Measurements from ENCODE around the gene TSR1. TPM values are rescaled to one million over a fixed set of nuclear protein-coding genes. Genes with fewer than 3 reads are reported as not detected.
A peak's percentile ranks its signal among the peaks of the same experiment; 100 is the strongest.

TSR1 gene
- 44.8 and 49.1 TPM in 2 replicates for total RNA-seq

GRCh38 chr17:2336215-2336851 lies at the start of gene TSR1:
Gene TSR1, minus strand, starts transcription at chr17:2336457. Its CDS starts 30 bp downstream, at chr17:2336427.
- Histone ChIP-seq H3K36me3 (ENCODE audit: control insufficient read depth, insufficient read depth, low read length) (peaks cover 1% of the 10 kb centered on the region), H3K27me3 (ENCODE audit: control insufficient read depth, insufficient read depth, low read length) (no peaks in the 10 kb centered on the region), H3K4me3 (ENCODE audit: low read depth, low read length) (peak within 1 kb of the TSS; percentile 84)
- DNase-seq (ENCODE audit: low read depth) = peak; percentile 56
- peak; percentile 26 for TF ChIP-seq CTCF (IDR thresholded peaks at IDR 0.05; ENCODE audit: insufficient read depth, low read length, poor library complexity, severe bottlenecking)

- no peaks in the 10 kb centered on the region for H3K27me3 ChIP-seq (ENCODE audit: control insufficient read depth, insufficient read depth, low read length)
- no peak for TF ChIP-seq CTCF (IDR thresholded peaks at IDR 0.05; ENCODE audit: insufficient read depth, low read length, poor library complexity, severe bottlenecking)
- H3K4me3 ChIP-seq (ENCODE audit: low read depth, low read length) = no peak overlapping the region
- H3K36me3 ChIP-seq (ENCODE audit: control insufficient read depth, insufficient read depth, low read length) = peaks cover 4% of the 10 kb centered on the region
- no peak for DNase-seq (ENCODE audit: low read depth)
Observed at GRCh38 chr17:2385240-2386210, 49.3 kb upstream of the TSR1 start.

- TF ChIP-seq CTCF (IDR thresholded peaks at IDR 0.05; ENCODE audit: insufficient read depth, low read length, poor library complexity, severe bottlenecking) = no peak
- Histone ChIP-seq H3K4me3 (ENCODE audit: low read depth, low read length) (no peak overlapping the region), H3K27me3 (ENCODE audit: control insufficient read depth, insufficient read depth, low read length) (no peaks in the 10 kb centered on the region), H3K36me3 (ENCODE audit: control insufficient read depth, insufficient read depth, low read length) (peaks cover 5% of the 10 kb centered on the region)
- no peak for DNase-seq (ENCODE audit: low read depth)
Observed at GRCh38 chr17:2384439-2385127, 48.3 kb upstream of the TSR1 start.

- DNase-seq (ENCODE audit: low read depth) = no peak
- Histone ChIP-seq H3K4me3 (ENCODE audit: low read depth, low read length) (no peak overlapping the region), H3K36me3 (ENCODE audit: control insufficient read depth, insufficient read depth, low read length) (peaks cover 4% of the 10 kb centered on the region), H3K27me3 (ENCODE audit: control insufficient read depth, insufficient read depth, low read length) (no peaks in the 10 kb centered on the region)
- no peak for TF ChIP-seq CTCF (IDR thresholded peaks at IDR 0.05; ENCODE audit: insufficient read depth, low read length, poor library complexity, severe bottlenecking)
Observed at GRCh38 chr17:2383628-2384167, 47.4 kb upstream of the TSR1 start.

GRCh38 chr17:2380950-2381649 lies 44.8 kb upstream of the TSR1 start:
- no peak for TF ChIP-seq CTCF (IDR thresholded peaks at IDR 0.05; ENCODE audit: insufficient read depth, low read length, poor library complexity, severe bottlenecking)
- no peak for DNase-seq (ENCODE audit: low read depth)
- H3K36me3 ChIP-seq (ENCODE audit: control insufficient read depth, insufficient read depth, low read length) = peaks cover 4% of the 10 kb centered on the region
- H3K4me3 ChIP-seq (ENCODE audit: low read depth, low read length) = no peak overlapping the region
- no peaks in the 10 kb centered on the region for H3K27me3 ChIP-seq (ENCODE audit: control insufficient read depth, insufficient read depth, low read length)
